ENCODE measurements around the gene LYST.

The LYST gene

GRCh38 chr1:235613602-235614001 lies 253.1 kb downstream of the LYST start:
- no peak for TF ChIP-seq CTCF (IDR thresholded peaks at IDR 0.05; ENCODE audit: low read depth, low read length, missing control alignments)
- DNase-seq (ENCODE audit: low read depth) = no peak
- no peak overlapping the region for H3K4me3 ChIP-seq (ENCODE audit: low read depth, low read length)

GRCh38 chr1:235612761-235613160 lies 253.9 kb downstream of the LYST start:
- H3K4me3 ChIP-seq (ENCODE audit: low read depth, low read length) = no peak overlapping the region
- no peak for TF ChIP-seq CTCF (IDR thresholded peaks at IDR 0.05; ENCODE audit: low read depth, low read length, missing control alignments)
- DNase-seq (ENCODE audit: low read depth) = no peak
